22Rv1 (cell line): ENCODE results near the gene AMER3.

Source experiments
- H3K27ac ChIP-seq: fragments of 450-650 bp; 2 replicates; pipeline ENCODE4 v1.5.1; 2017
- CTCF ChIP-seq: fragments of 450-650 bp; IDR thresholded peaks from 2 replicates; pipeline ENCODE4 v1.5.1; 2017; ENCODE audit warnings: mild to moderate bottlenecking
- ZFX ChIP-seq: fragments of 450-650 bp; IDR thresholded peaks from 2 replicates; pipeline ENCODE4 v1.6.1; 2017; ENCODE audit warnings: antibody characterized with exemption, borderline replicate concordance

Gene AMER3

GRCh38 chr2:130764035-130764820 lies 8.9 kb downstream of the AMER3 start:
- TF ChIP-seq CTCF = no peak
- TF ChIP-seq ZFX = no peak
- no peak overlapping the region for H3K27ac ChIP-seq

DNA sequence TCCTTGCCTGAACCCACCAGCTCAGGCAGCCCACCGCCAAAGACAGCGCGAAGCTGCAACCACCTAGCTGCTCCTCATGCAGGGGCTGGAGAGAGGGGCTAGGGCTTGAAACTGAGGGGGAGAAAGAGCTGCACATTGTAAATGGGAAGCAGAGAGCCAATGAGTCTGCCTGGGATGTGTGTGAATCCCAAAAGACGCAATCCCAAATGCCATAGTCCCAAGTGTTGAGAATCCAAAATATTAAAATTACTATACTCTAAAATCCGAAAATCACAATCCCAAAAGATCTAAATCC lies 9.4 kb downstream of the AMER3 start:
- TF ChIP-seq ZFX (no peak), CTCF (no peak)
- H3K27ac ChIP-seq = no peak overlapping the region

DNA sequence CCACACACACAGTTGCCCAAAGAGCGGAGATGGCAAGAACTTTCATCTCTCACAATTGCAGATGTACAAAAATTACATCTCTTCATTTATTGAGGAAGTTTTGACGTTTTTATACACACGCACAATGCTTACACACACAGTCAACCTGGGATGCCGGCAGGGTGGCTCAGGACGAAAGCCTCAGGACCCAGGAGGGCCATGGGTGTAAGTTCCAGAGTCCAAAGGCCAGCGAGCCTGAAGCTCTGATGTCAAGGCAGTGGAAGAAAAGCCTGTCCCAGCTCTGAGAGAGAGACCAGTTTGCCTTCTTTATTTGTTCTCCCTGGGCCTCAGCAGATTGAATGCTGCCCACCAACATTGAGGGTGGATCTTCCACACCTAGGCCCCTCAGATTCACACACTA lies 10.1 kb downstream of the AMER3 start:
- no peak for TF ChIP-seq ZFX
- no peak for TF ChIP-seq CTCF
- no peak overlapping the region for H3K27ac ChIP-seq

GRCh38 chr2:130766037-130766436 lies 10.7 kb downstream of the AMER3 start:
- no peak overlapping the region for H3K27ac ChIP-seq
- no peak for TF ChIP-seq CTCF
- TF ChIP-seq ZFX = no peak

- TF ChIP-seq ZFX (no peak), CTCF (no peak)
- 0 out of 2 replicates have a peak overlapping the region, but pooled peaks have one; percentile 7 for H3K27ac ChIP-seq
Observed at GRCh38 chr2:130766711-130767407, 11.5 kb downstream of the AMER3 start.

- TF ChIP-seq ZFX (no peak), CTCF (no peak)
- H3K27ac ChIP-seq = no peak overlapping the region
Observed at GRCh38 chr2:130767408-130767775, 12.1 kb downstream of the AMER3 start.

DNA sequence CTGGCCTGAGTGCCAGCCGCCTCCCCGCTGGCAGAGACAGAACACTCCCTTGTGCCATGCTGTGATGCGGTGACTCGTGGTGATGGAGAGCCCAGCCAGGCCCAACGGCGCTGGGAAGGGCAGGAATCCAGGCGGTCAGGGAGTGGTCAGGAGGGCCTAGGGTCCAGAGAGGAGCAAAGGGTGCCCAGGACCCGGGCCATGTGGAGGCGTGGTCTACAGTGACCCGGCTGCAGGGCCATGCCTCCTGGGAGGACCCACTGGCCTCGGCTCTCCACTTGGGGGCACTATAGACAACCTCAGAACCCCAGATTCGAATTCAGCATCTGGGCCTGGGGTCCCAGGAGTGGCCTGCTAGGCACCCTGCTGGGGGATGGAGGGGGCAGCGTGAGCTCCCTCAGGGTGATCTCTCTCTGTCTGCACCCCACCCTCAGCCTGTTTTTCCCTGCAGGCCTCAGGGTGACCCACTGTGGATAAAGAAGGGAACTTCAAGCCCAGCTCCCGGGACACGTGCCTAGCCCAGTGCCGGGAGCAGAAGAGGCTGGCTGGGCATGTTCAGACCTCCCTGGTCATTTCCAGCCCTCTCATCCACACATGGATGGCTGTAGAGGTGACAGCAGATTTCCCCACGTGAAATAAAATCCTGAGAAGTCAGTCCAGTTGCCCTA lies 13.0 kb downstream of the AMER3 start:
- TF ChIP-seq ZFX (no peak), CTCF (no peak; the same call in 1 of the 2 replicates)
- H3K27ac ChIP-seq = 0 out of 2 replicates have a peak overlapping the region, but pooled peaks have one; percentile 1
